Body of pancreas (tissue), 4 donors: ENCODE measurements around the gene SP1.

Experiments
- CTCF ChIP-seq, 7 experiments: fragments of 450-650 bp in 4 of 7; fragments of 200-600 bp in 3 of 7; sonication (generic) in 3 of 7; IDR thresholded peaks; one replicate each; pipeline ENCODE4 v1.5.1; 2016 to 2019; ENCODE audit warnings: antibody characterized with exemption in 7 of 7
- POLR2A ChIP-seq, 3 donors: fragments of 450-650 bp; IDR thresholded peaks; one replicate each; pipeline ENCODE4 v1.6.1; 2016; ENCODE audit warnings: antibody characterized with exemption in 3 of 3, mild to moderate bottlenecking in 2 of 3

- TF ChIP-seq CTCF (IDR thresholded peaks at IDR 0.05) (no peak), POLR2A (IDR thresholded peaks at IDR 0.05) (no peak)
These were observed 84.0 kb downstream of the SP1 start for GRCh38 chr12:53463802-53464560.
